Panc1 (cell line): ENCODE measurements around the gene CNTF. TPM values are rescaled to one million over a fixed set of nuclear protein-coding genes. Genes with fewer than 3 reads are reported as not detected.

ENCODE experiments used
- ATAC-seq: fragments of 200-7000 bp; cut with Tn5 transposase; 2 replicates; pipeline ENCODE4 v1.9.1; 2020; ENCODE audit warnings: mild to moderate bottlenecking, moderate library complexity
- BruUV-seq: library from RNA; stranded (reverse); fragments of 400-500 nt; replicated peaks from 2 replicates; lab custom pipeline; 2021; lab: Mats Ljungman, UMichigan
- CTCF ChIA-PET: fragments of 300-600 bp; sonication (Branson Sonifier 250); formaldehyde crosslinking; loops from one replicate; lab custom pipeline; 2022; ENCODE audit warnings: antibody characterized with exemption; lab: Charles Lee
- POLR2A ChIA-PET: fragments of 300-600 bp; sonication (Branson Sonifier 250); formaldehyde crosslinking; loops from one replicate; lab custom pipeline; 2022; ENCODE audit warnings: antibody characterized with exemption; lab: Charles Lee
- DNase-seq: peaks from one replicate; pipeline ENCODE4 v3.0.0-alpha.2; 2010; ENCODE audit warnings: low read depth, low spot score
- H3K27ac ChIP-seq: 2 replicates; pipeline ENCODE4 v1.5.1; 2011; ENCODE audit warnings: mild to moderate bottlenecking, low read length, inconsistent platforms
- H3K27me3 ChIP-seq: fragments of 200-500 bp; sonication (Bioruptor generic); 2 replicates; pipeline ENCODE4 v1.6.0; 2014; ENCODE audit warnings: low read length, inconsistent platforms; ENCODE audit not compliant: control insufficient read depth, insufficient read depth
- H3K36me3 ChIP-seq: fragments of 200-500 bp; sonication (Bioruptor generic); 2 replicates; pipeline ENCODE4 v1.5.1; 2014; ENCODE audit warnings: inconsistent platforms, mild to moderate bottlenecking, low read length, moderate library complexity; ENCODE audit not compliant: control insufficient read depth, insufficient read depth
- H3K4me1 ChIP-seq: 2 replicates; pipeline ENCODE4 v1.5.1; 2011; ENCODE audit warnings: inconsistent platforms, mild to moderate bottlenecking, low read length, moderate library complexity; ENCODE audit not compliant: control insufficient read depth, insufficient read depth
- H3K4me3 ChIP-seq, 2 experiments: 2 replicates each; pipeline ENCODE4 v1.5.1; 2011 to 2012; ENCODE audit warnings: low read depth in 2 of 2, low read length in 2 of 2, mild to moderate bottlenecking in 2 of 2, inconsistent platforms in 1 of 2, moderate library complexity in 1 of 2
- H3K9me3 ChIP-seq: fragments of 200-500 bp; sonication (Bioruptor generic); 2 replicates; pipeline ENCODE4 v1.5.1; 2014; ENCODE audit warnings: low read depth, mild to moderate bottlenecking, inconsistent platforms, low read length, moderate library complexity; ENCODE audit not compliant: control insufficient read depth, insufficient read depth
- CTCF ChIP-seq: fragments of 450-650 bp; IDR thresholded peaks from 2 replicates; pipeline ENCODE4 v1.5.1; 2017; ENCODE audit warnings: mild to moderate bottlenecking
- POLR2AphosphoS5 ChIP-seq: IDR thresholded peaks from 2 replicates; pipeline ENCODE4 v1.6.1; 2012; ENCODE audit warnings: mild to moderate bottlenecking, low read depth, low read length, moderate library complexity
- REST ChIP-seq, 2 experiments: IDR thresholded peaks; 2 replicates each; pipeline ENCODE4 v1.6.1; 2011 to 2012; ENCODE audit warnings: low read depth in 2 of 2, control low read depth in 1 of 2, low read length in 1 of 2, mild to moderate bottlenecking in 1 of 2, moderate library complexity in 1 of 2; ENCODE audit not compliant: insufficient read depth in 1 of 2
- SIN3A ChIP-seq: IDR thresholded peaks from 2 replicates; pipeline ENCODE4 v1.6.1; 2012; ENCODE audit warnings: low read depth, mild to moderate bottlenecking, low read length, moderate library complexity, borderline replicate concordance; ENCODE audit not compliant: insufficient read depth
- TCF7L2 ChIP-seq: IDR thresholded peaks from 2 replicates; pipeline ENCODE4 v1.6.1; 2011; ENCODE audit warnings: mild to moderate bottlenecking, low read depth, low read length, inconsistent platforms
- in situ Hi-C: cut with HindIII; loops from 2 replicates; pipeline ENCODE4 v1.10.0; 2016; ENCODE audit warnings: low sequenced_read_pairs, low pct_unique_long_range_greater_than_20kb
- intact Hi-C: fragments of 100-400 bp; cut with micrococcal nuclease; formaldehyde crosslinking; loops from one replicate; pipeline ENCODE4 v1.10.0; 2022; ENCODE audit not compliant: unreplicated experiment
- total RNA-seq: library from RNA; stranded (reverse); gene quantifications from one replicate; pipeline ENCODE4 v1.2.1, GENCODE V29; 2021; ENCODE audit not compliant: unreplicated experiment

CNTF gene
- total RNA-seq, 1 experiment from 2014 or later, result 3.0 TPM

DNA sequence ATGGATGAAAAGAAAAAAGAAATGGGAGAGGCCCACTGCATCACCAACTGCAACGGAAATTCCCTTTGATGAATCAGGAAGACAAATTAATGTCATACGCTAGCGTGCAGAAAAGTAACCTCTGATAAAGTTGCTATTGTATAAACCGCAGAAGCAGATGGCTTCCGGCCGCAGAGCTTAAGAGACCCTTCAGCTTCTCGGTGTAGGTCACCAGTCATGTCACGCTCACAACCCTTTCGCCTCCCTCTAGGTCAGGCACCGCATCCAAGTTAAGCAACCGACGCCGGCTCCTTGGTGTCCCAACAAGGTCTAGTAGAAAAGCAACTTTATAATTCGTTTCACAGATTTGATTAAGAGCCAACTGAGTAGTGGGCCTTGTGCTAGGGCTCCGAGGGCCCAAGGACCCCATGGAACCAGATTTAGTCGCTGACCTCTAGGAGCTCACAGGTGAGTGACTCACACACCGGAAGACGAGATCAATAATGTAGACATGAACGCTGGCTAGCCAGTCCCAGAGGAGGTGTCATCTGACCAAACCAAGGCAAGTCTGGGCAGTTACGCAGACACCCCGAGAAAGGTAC is 44.8 kb upstream of the CNTF start:
- no peak for DNase-seq
- CTCF ChIA-PET, result interaction anchor here (0.6 kb wide), 1 partner anchor 474 kb away, joined by 3 read pairs; no protein-coding TSS in a partner anchor
- H3K4me1 ChIP-seq, result peaks cover 39% of the 10 kb centered on the region
- POLR2A ChIA-PET, result interaction anchor here (0.6 to 1.2 kb wide), 2 partner anchors 10 to 52 kb away, joined by 3 to 4 read pairs; no protein-coding TSS in a partner anchor
- peak; percentile 77; the same call in 1 of the 2 replicates for TF ChIP-seq POLR2AphosphoS5
- no peak; the same call in 1 of the 2 replicates for TF ChIP-seq TCF7L2
- intact Hi-C loops, result loop anchor here (10.0 kb wide), 1 partner anchor 97 kb away; no protein-coding TSS in a partner anchor
- no peaks in the 10 kb centered on the region for H3K27me3 ChIP-seq
- peak; percentile 5 for ATAC-seq
- peaks cover 12% of the 10 kb centered on the region for H3K36me3 ChIP-seq
- in situ Hi-C loops, result no loop called here
- H3K9me3 ChIP-seq, result no peaks in the 10 kb centered on the region
- TSS peak; percentile 88 for BruUV-seq
- H3K27ac ChIP-seq, result peak overlapping the region; percentile 100
- H3K4me3 ChIP-seq, result peak overlapping the region; percentile 84 to 94

DNA sequence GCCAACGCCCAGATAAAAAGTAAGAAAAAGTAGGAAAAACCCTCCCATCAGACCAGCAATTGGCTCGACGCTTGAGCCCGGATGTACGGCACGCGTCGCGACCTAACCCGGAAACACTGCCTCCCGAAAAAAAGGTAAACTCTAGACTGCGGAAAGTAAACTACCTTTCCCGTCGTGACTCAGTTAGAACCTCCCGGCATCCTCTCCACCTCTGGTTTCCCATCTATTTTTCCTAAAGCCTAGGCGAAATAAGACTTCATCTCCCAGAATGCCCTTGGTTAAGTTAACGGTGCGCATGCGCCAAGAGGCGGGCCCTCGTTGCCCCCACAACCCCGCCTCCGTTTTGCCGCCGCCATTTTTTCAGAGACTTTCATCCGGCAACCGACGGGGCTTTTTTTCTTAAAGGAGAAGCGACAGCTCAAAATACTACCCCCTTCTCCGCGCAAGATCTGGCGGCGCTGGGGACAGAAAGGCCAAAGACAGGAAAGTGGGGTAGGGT is 44.3 kb upstream of the CNTF start:
- in situ Hi-C loops (no loop called here), intact Hi-C loops (loop anchor here (10.0 kb wide), 1 partner anchor 97 kb away; no protein-coding TSS in a partner anchor)
- ChIA-PET CTCF (no interaction called here), POLR2A (interaction anchor here (0.6 kb wide), 1 partner anchor 51 kb away, joined by 4 read pairs; no protein-coding TSS in a partner anchor)
- TF ChIP-seq POLR2AphosphoS5, result peak; percentile 30; the same call in 1 of the 2 replicates
- TF ChIP-seq SIN3A, result peak; percentile 77; the same call in 1 of the 2 replicates
- TF ChIP-seq CTCF, result no peak
- TF ChIP-seq TCF7L2, result 0 out of 2 replicates have a peak, but pooled peaks have one; percentile 39
- TF ChIP-seq REST (IDR thresholded peaks at IDR 0.05; ENCODE audit: insufficient read depth in 1 of 2, low read depth in 2 of 2, low read length in 1 of 2), result no peak
- peak overlapping the region; percentile 84 to 94 for H3K4me3 ChIP-seq
- peaks cover 12% of the 10 kb centered on the region for H3K36me3 ChIP-seq
- no TSS peak for BruUV-seq
- H3K27ac ChIP-seq, result peak overlapping the region; percentile 100
- ATAC-seq (peak; percentile 84), DNase-seq (peak; percentile 96)
- no peaks in the 10 kb centered on the region for H3K27me3 ChIP-seq
- peaks cover 43% of the 10 kb centered on the region for H3K4me1 ChIP-seq
- no peaks in the 10 kb centered on the region for H3K9me3 ChIP-seq
